NT2/D1 (cell line): ENCODE results near the gene PEX12.

Experiments
- SUZ12 ChIP-seq: IDR thresholded peaks from 2 replicates; pipeline ENCODE4 v1.6.1; 2011; ENCODE audit not compliant: insufficient read length, insufficient read depth; ENCODE audit errors: extremely low read depth
- YY1 ChIP-seq: IDR thresholded peaks from 2 replicates; pipeline ENCODE4 v1.6.1; 2011; ENCODE audit not compliant: insufficient read length, insufficient read depth

GRCh38 chr17:35531160-35531559 lies 47.2 kb downstream of the PEX12 start:
- TF ChIP-seq YY1 = no peak
- no peak for TF ChIP-seq SUZ12
